H9 (cell line): ENCODE measurements around the gene OPRL1. TPM values are rescaled to one million over a fixed set of nuclear protein-coding genes. Genes with fewer than 3 reads are reported as not detected.

Source experiments
- DNase-seq: peaks from one replicate; pipeline ENCODE4 v3.0.0-alpha.2; 2017
- H2AFZ ChIP-seq: one replicate; pipeline ENCODE4 v1.6.1; 2013; ENCODE audit warnings: mild to moderate bottlenecking, low read length, control low read depth, moderate library complexity
- H2AK5ac ChIP-seq: 2 replicates; pipeline ENCODE4 v1.6.1; 2013; ENCODE audit warnings: low read length, control low read depth, mixed read lengths; ENCODE audit not compliant: insufficient read length
- H2BK120ac ChIP-seq: one replicate; pipeline ENCODE4 v1.6.1; 2013; ENCODE audit warnings: low read depth, mild to moderate bottlenecking, low read length, control low read depth, inconsistent platforms; ENCODE audit not compliant: poor library complexity, severe bottlenecking
- H2BK12ac ChIP-seq: 2 replicates; pipeline ENCODE4 v1.6.1; 2013; ENCODE audit warnings: low read length, control low read depth, mixed read lengths, low read depth; ENCODE audit not compliant: insufficient read length
- H2BK15ac ChIP-seq: 2 replicates; pipeline ENCODE4 v1.6.1; 2013; ENCODE audit warnings: low read depth, low read length, control low read depth
- H2BK20ac ChIP-seq: one replicate; pipeline ENCODE4 v1.6.1; 2013; ENCODE audit warnings: low read depth, mild to moderate bottlenecking, low read length, control low read depth, inconsistent platforms; ENCODE audit not compliant: poor library complexity, severe bottlenecking
- H2BK5ac ChIP-seq: 2 replicates; pipeline ENCODE4 v1.6.1; 2013; ENCODE audit warnings: low read length, control low read depth, mixed read lengths; ENCODE audit not compliant: insufficient read length
- H3K14ac ChIP-seq: 2 replicates; pipeline ENCODE4 v1.6.1; 2013; ENCODE audit warnings: low read length, control low read depth; ENCODE audit not compliant: insufficient read depth
- H3K18ac ChIP-seq: 2 replicates; pipeline ENCODE4 v1.6.1; 2013; ENCODE audit warnings: low read depth, mild to moderate bottlenecking, mixed read lengths, low read length, control low read depth; ENCODE audit not compliant: insufficient read length
- H3K23ac ChIP-seq: 2 replicates; pipeline ENCODE4 v1.6.1; 2013; ENCODE audit warnings: low read length, control low read depth, mixed read lengths, low read depth; ENCODE audit not compliant: insufficient read length
- H3K23me2 ChIP-seq: 2 replicates; pipeline ENCODE4 v1.6.1; 2013; ENCODE audit warnings: low read depth, mild to moderate bottlenecking, mixed read lengths, low read length, control low read depth; ENCODE audit not compliant: insufficient read length, poor library complexity, severe bottlenecking
- H3K27ac ChIP-seq: 2 replicates; pipeline ENCODE4 v1.5.1; 2013; ENCODE audit warnings: low read length, control low read depth, mixed read lengths, low read depth; ENCODE audit not compliant: insufficient read length
- H3K27me3 ChIP-seq: 2 replicates; pipeline ENCODE4 v1.6.1; 2013; ENCODE audit warnings: low read length, control low read depth, inconsistent platforms; ENCODE audit not compliant: insufficient read depth
- H3K4ac ChIP-seq: 2 replicates; pipeline ENCODE4 v1.6.1; 2013; ENCODE audit warnings: low read depth, mild to moderate bottlenecking, control low read depth, inconsistent platforms, low read length, moderate library complexity
- H3K4me1 ChIP-seq: 2 replicates; pipeline ENCODE4 v1.6.1; 2013; ENCODE audit warnings: low read length, control low read depth, inconsistent platforms; ENCODE audit not compliant: insufficient read depth
- H3K4me2 ChIP-seq: 2 replicates; pipeline ENCODE4 v1.6.1; 2013; ENCODE audit warnings: low read length, control low read depth, mixed read lengths; ENCODE audit not compliant: insufficient read length, insufficient read depth
- H3K56ac ChIP-seq: 2 replicates; pipeline ENCODE4 v1.6.1; 2013; ENCODE audit warnings: low read depth, mild to moderate bottlenecking, mixed read lengths, low read length, control low read depth; ENCODE audit not compliant: insufficient read length
- H3K79me1 ChIP-seq: 2 replicates; pipeline ENCODE4 v1.6.1; 2013; ENCODE audit warnings: low read depth, mild to moderate bottlenecking, moderate library complexity, low read length, control low read depth, inconsistent platforms; ENCODE audit not compliant: insufficient read depth, poor library complexity, severe bottlenecking
- H3K79me2 ChIP-seq: 2 replicates; pipeline ENCODE4 v1.6.1; 2013; ENCODE audit warnings: low read length, control low read depth, inconsistent platforms; ENCODE audit not compliant: insufficient read depth
- H3K9ac ChIP-seq: 2 replicates; pipeline ENCODE4 v1.6.1; 2013; ENCODE audit warnings: low read length, control low read depth, mixed read lengths; ENCODE audit not compliant: insufficient read length; ENCODE audit errors: extremely low read depth
- H3K9me3 ChIP-seq: one replicate; pipeline ENCODE4 v1.6.1; 2013; ENCODE audit warnings: low read depth, low read length, inconsistent platforms; ENCODE audit not compliant: control insufficient read depth
- H3T11ph ChIP-seq: one replicate; pipeline ENCODE4 v1.6.1; 2013; ENCODE audit warnings: mild to moderate bottlenecking, low read length, control low read depth, inconsistent platforms
- H4K20me1 ChIP-seq: one replicate; pipeline ENCODE4 v1.6.1; 2013; ENCODE audit not compliant: control insufficient read depth, insufficient read length, insufficient read depth
- H4K5ac ChIP-seq: 2 replicates; pipeline ENCODE4 v1.6.1; 2013; ENCODE audit warnings: low read depth, mild to moderate bottlenecking, mixed read lengths, low read length, control low read depth; ENCODE audit not compliant: insufficient read length
- H4K8ac ChIP-seq: replicated peaks from 2 replicates; pipeline ENCODE4 v1.6.1; 2013; ENCODE audit warnings: low read length, control low read depth, mixed read lengths, low read depth; ENCODE audit not compliant: insufficient read length
- H4K91ac ChIP-seq: 2 replicates; pipeline ENCODE4 v1.6.1; 2013; ENCODE audit warnings: low read depth, mild to moderate bottlenecking, moderate library complexity, mixed read lengths, low read length, control low read depth; ENCODE audit not compliant: insufficient read length
- H3K27ac Mint-ChIP-seq, 3 experiments: 2 replicates in 2 of 3; 3 replicates in 1 of 3; pipeline ENCODE4 v1.8.0; 2020 to 2021; ENCODE audit warnings: mixed read lengths in 3 of 3, mild to moderate bottlenecking in 1 of 3, moderate library complexity in 1 of 3
- H3K27me3 Mint-ChIP-seq: 2 replicates; pipeline ENCODE4 v1.8.0; 2021; ENCODE audit warnings: low read depth, mild to moderate bottlenecking, moderate library complexity, mixed read lengths
- H3K36me3 Mint-ChIP-seq, 3 experiments: 2 replicates in 2 of 3; 3 replicates in 1 of 3; pipeline ENCODE4 v1.8.0; 2020 to 2021; ENCODE audit warnings: low read depth in 3 of 3, mixed read lengths in 3 of 3; ENCODE audit not compliant: insufficient read depth in 1 of 3
- H3K4me1 Mint-ChIP-seq, 2 experiments: 2 replicates each; pipeline ENCODE4 v1.8.0; 2020; ENCODE audit warnings: mixed read lengths in 2 of 2
- H3K4me3 Mint-ChIP-seq, 2 experiments: 2 replicates in 1 of 2; 3 replicates in 1 of 2; pipeline ENCODE4 v1.8.0; 2020 to 2021; ENCODE audit warnings: mild to moderate bottlenecking in 2 of 2, mixed read lengths in 2 of 2, moderate library complexity in 1 of 2
- H3K9me3 Mint-ChIP-seq, 2 experiments: 2 replicates in 1 of 2; 3 replicates in 1 of 2; pipeline ENCODE4 v1.8.0; 2020; ENCODE audit warnings: mild to moderate bottlenecking in 2 of 2, mixed read lengths in 2 of 2, moderate library complexity in 1 of 2
- CTCF ChIP-seq: fragments of 200-600 bp; sonication (generic); conservative IDR thresholded peaks from 3 replicates; pipeline ENCODE4 v1.8.0; 2021; ENCODE audit warnings: antibody characterized with exemption, mild to moderate bottlenecking
- WGBS: extraction: QIAGEN DNeasy Blood & Tissue Kit; methylation state at CpG from one replicate; pipeline ENCODE4 v1.1.7; 2013; ENCODE audit warnings: missing lambda C conversion rate, low lambda C conversion rate, mixed read lengths; ENCODE audit not compliant: insufficient read length; ENCODE audit errors: extremely low coverage; 5-methylcytosine and 5-hydroxymethylcytosine counted together
- total RNA-seq: library from RNA; stranded (reverse); gene quantifications from 2 replicates; pipeline ENCODE4 v1.2.1, GENCODE V29; 2021

OPRL1 gene
- total RNA-seq, 1 experiment from 2014 or later, result 0.90 TPM

GRCh38 chr20:64077541-64077875 is 2.4 kb upstream of the OPRL1 start:
- Histone ChIP-seq H2AK5ac (no peak overlapping the region), H4K5ac (no peak overlapping the region), H2BK20ac (no peak overlapping the region), H3K9ac (no peak overlapping the region), H3K4me2 (no peak overlapping the region), H3K23ac (no peak overlapping the region), H3K23me2 (peaks cover 8% of the 10 kb centered on the region), H4K8ac (no peak overlapping the region), H3K56ac (no peak overlapping the region), H3K4me1 (no peaks in the 10 kb centered on the region; the same call in 1 of the 2 replicates), H2AFZ (no peak overlapping the region), H3K4ac (no peak overlapping the region), H3K18ac (no peak overlapping the region), H3K27ac (no peak overlapping the region), H3T11ph (no peak overlapping the region), H3K14ac (no peak overlapping the region), H3K27me3 (no peaks in the 10 kb centered on the region), H3K79me2 (no peaks in the 10 kb centered on the region), H2BK15ac (no peak overlapping the region), H4K91ac (no peak overlapping the region), H4K20me1 (no peaks in the 10 kb centered on the region), H2BK5ac (no peak overlapping the region), H3K79me1 (no peaks in the 10 kb centered on the region), H2BK12ac (no peak overlapping the region), H2BK120ac (no peak overlapping the region), H3K9me3 (no peaks in the 10 kb centered on the region)
- TF ChIP-seq CTCF, result no peak
- Mint-ChIP-seq H3K27ac (no peak overlapping the region), H3K4me1 (peaks cover 24 to 29% of the 10 kb centered on the region in 2 experiments), H3K36me3 (no peaks in the 10 kb centered on the region; a peak in 2 of 7 replicates), H3K27me3 (peaks cover 24% of the 10 kb centered on the region), H3K9me3 (no peaks in the 10 kb centered on the region), H3K4me3 (no peak overlapping the region)
- no peak for DNase-seq
- no CpG with 5 or more reads among the region's 7 CpGs for WGBS
